ENCODE results near the gene IKZF4.
"Not testable (repeated sequence)": the region's sequence is repeated elsewhere in the genome, so short reads cannot be mapped to it uniquely, and the experiment has no call there.

The IKZF4 gene

GRCh38 chr12:56042843-56043242 lies 22.0 kb downstream of the IKZF4 start:
- Histone ChIP-seq H3K36me3 (ENCODE audit: insufficient read depth, low read length) (peaks cover 38% of the 10 kb centered on the region), H3K27ac (ENCODE audit: low read depth, low read length, poor library complexity, severe bottlenecking) (peak overlapping the region; percentile 65), H3K27me3 (ENCODE audit: insufficient read depth, low read length) (no peaks in the 10 kb centered on the region), H3K9me2 (ENCODE audit: low read depth, low read length) (no peaks in the 10 kb centered on the region), H3K4me2 (ENCODE audit: low read length) (peak overlapping the region; percentile 96), H4K20me1 (ENCODE audit: insufficient read depth, low read length) (no peaks in the 10 kb centered on the region), H3K4me1 (ENCODE audit: insufficient read depth, low read length, severe bottlenecking) (peaks cover 30% of the 10 kb centered on the region), H3K9me3 (ENCODE audit: low read length) (no peaks in the 10 kb centered on the region), H3K4me3 (ENCODE audit: low read depth, low read length, poor library complexity, severe bottlenecking) (peak overlapping the region; percentile 87), H3F3A (ENCODE audit: insufficient read depth, low read length) (no peaks in the 10 kb centered on the region), H2AFZ (ENCODE audit: low read length) (no peak overlapping the region), H3K9ac (ENCODE audit: low read length) (peak overlapping the region; percentile 81), H3K79me2 (ENCODE audit: insufficient read depth, low read length) (peaks cover 17% of the 10 kb centered on the region)
- TF ChIP-seq EZH2 (IDR thresholded peaks at IDR 0.05; ENCODE audit: borderline replicate concordance, low read length): no peak
- TF ChIP-seq CTCF (IDR thresholded peaks at IDR 0.05; ENCODE audit: low read length): no peak

DNA sequence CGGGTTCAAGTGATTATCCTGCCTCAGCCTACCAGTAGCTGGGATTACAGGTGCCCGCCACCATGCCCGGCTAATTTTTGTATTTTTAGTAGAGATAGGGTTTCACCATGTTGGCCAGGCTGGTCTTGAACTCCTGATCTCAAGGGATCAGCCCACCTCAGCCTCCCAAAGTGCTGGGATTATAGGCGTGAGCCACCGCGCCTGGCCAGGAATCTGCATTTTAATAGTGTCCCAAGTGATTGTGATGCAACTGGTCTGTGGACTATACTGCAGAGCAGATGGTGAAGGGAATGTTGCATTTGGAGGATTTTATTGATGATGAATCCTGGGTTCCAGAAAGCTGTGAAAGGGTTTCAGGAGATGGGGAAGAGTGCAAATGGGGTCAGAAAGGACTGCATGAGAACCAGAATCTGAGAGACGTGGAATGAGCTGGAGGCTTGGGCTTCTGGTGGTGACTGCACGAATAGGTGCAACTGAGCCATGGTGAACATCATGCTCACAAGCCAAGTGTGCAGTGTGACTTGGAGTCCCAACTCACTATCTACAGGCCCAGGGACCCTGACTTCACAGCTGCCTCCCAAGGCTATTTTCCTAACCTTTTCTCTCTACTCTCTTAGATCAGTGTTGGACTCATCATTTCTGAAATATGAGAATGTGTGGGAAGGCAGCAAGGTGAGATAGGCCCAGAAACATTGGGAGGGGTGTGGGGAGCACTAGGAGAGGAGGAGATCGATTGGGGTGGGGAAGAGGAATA lies 25.4 kb downstream of the IKZF4 start:
- Histone ChIP-seq H3K27ac (ENCODE audit: low read depth, low read length, poor library complexity, severe bottlenecking) (peak overlapping the region; percentile 67), H3K9ac (ENCODE audit: low read length) (no peak overlapping the region; the same call in 1 of the 2 replicates), H3K4me1 (ENCODE audit: insufficient read depth, low read length, severe bottlenecking) (peaks cover 23% of the 10 kb centered on the region), H3K9me2 (ENCODE audit: low read depth, low read length) (no peaks in the 10 kb centered on the region), H3K36me3 (ENCODE audit: insufficient read depth, low read length) (peaks cover 38% of the 10 kb centered on the region), H2AFZ (ENCODE audit: low read length) (no peak overlapping the region), H4K20me1 (ENCODE audit: insufficient read depth, low read length) (no peaks in the 10 kb centered on the region), H3K4me2 (ENCODE audit: low read length) (no peak overlapping the region), H3F3A (ENCODE audit: insufficient read depth, low read length) (no peaks in the 10 kb centered on the region), H3K9me3 (ENCODE audit: low read length) (no peaks in the 10 kb centered on the region), H3K27me3 (ENCODE audit: insufficient read depth, low read length) (no peaks in the 10 kb centered on the region), H3K79me2 (ENCODE audit: insufficient read depth, low read length) (peaks cover 17% of the 10 kb centered on the region), H3K4me3 (ENCODE audit: low read depth, low read length, poor library complexity, severe bottlenecking) (no peak overlapping the region)
- TF ChIP-seq CTCF (IDR thresholded peaks at IDR 0.05; ENCODE audit: low read length) (no peak), EZH2 (IDR thresholded peaks at IDR 0.05; ENCODE audit: borderline replicate concordance, low read length) (no peak)

- Histone ChIP-seq H3K9me2 (ENCODE audit: low read depth, low read length) (no peaks in the 10 kb centered on the region), H4K20me1 (ENCODE audit: insufficient read depth, low read length) (no peaks in the 10 kb centered on the region), H3K9ac (ENCODE audit: low read length) (no peak overlapping the region), H2AFZ (ENCODE audit: low read length) (no peak overlapping the region), H3K36me3 (ENCODE audit: insufficient read depth, low read length) (no peaks in the 10 kb centered on the region), H3F3A (ENCODE audit: insufficient read depth, low read length) (no peaks in the 10 kb centered on the region), H3K9me3 (ENCODE audit: low read length) (no peaks in the 10 kb centered on the region; the same call in 1 of the 2 replicates), H3K27ac (ENCODE audit: low read depth, low read length, poor library complexity, severe bottlenecking) (no peak overlapping the region), H3K4me1 (ENCODE audit: insufficient read depth, low read length, severe bottlenecking) (no peaks in the 10 kb centered on the region), H3K79me2 (ENCODE audit: insufficient read depth, low read length) (no peaks in the 10 kb centered on the region), H3K4me2 (ENCODE audit: low read length) (no peak overlapping the region), H3K4me3 (ENCODE audit: low read depth, low read length, poor library complexity, severe bottlenecking) (no peak overlapping the region), H3K27me3 (ENCODE audit: insufficient read depth, low read length) (no peaks in the 10 kb centered on the region)
- TF ChIP-seq EZH2 (IDR thresholded peaks at IDR 0.05; ENCODE audit: borderline replicate concordance, low read length) (no peak), CTCF (IDR thresholded peaks at IDR 0.05; ENCODE audit: low read length) (no peak)
These were observed 32.6 kb downstream of the IKZF4 start for GRCh38 chr12:56053407-56053893.

DNA sequence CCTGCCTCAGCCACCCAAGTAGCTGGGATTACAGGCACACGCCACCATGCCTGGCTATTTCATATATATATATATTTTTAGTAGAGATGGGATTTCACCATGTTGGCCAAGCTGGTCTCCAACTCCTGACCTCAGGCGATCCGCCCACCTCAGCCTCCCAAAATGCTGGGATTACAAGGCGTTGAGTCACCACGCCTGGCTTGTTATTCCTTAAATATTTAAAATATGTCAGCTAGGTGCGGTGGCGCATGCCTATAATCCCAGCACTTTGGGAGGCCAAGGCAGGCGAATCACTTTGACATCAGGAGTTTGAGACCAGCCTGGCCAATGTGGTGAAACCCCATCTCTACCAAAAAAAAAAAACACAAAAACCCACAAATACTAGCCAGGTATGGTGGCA lies 39.1 kb downstream of the IKZF4 start:
- H3K4me1 ChIP-seq (ENCODE audit: insufficient read depth, low read length, severe bottlenecking); H3K9me3 ChIP-seq (ENCODE audit: low read length); H3K36me3 ChIP-seq (ENCODE audit: insufficient read depth, low read length); H3K9me2 ChIP-seq (ENCODE audit: low read depth, low read length); H3K4me3 ChIP-seq (ENCODE audit: low read depth, low read length, poor library complexity, severe bottlenecking); H3K27me3 ChIP-seq (ENCODE audit: insufficient read depth, low read length); H4K20me1 ChIP-seq (ENCODE audit: insufficient read depth, low read length); H3K9ac ChIP-seq (ENCODE audit: low read length); H3K27ac ChIP-seq (ENCODE audit: low read depth, low read length, poor library complexity, severe bottlenecking); H3F3A ChIP-seq (ENCODE audit: insufficient read depth, low read length); H3K4me2 ChIP-seq (ENCODE audit: low read length); H3K79me2 ChIP-seq (ENCODE audit: insufficient read depth, low read length); H2AFZ ChIP-seq (ENCODE audit: low read length): not testable (repeated sequence)
